GM12878 (cell line): Measurements from ENCODE around the gene DNAJC4. TPM values are rescaled to one million over a fixed set of nuclear protein-coding genes. Genes with fewer than 3 reads are reported as not detected.
A peak's percentile ranks its signal among the peaks of the same experiment; 100 is the strongest.

ENCODE experiments used
- BCL3 ChIP-seq: IDR thresholded peaks from 2 replicates; pipeline ENCODE4 v1.6.1; 2011; ENCODE audit warnings: borderline replicate concordance, low read depth, mild to moderate bottlenecking, moderate library complexity, low read length; ENCODE audit not compliant: insufficient read depth, poor library complexity, severe bottlenecking
- CHD1 ChIP-seq: IDR thresholded peaks from 2 replicates; pipeline ENCODE4 v1.6.1; 2012; ENCODE audit warnings: low read depth, low read length, improper control_type of control experiment
- E4F1 ChIP-seq: fragments of 450-650 bp; IDR thresholded peaks from 2 replicates; pipeline ENCODE4 v1.6.1; 2018; ENCODE audit warnings: borderline replicate concordance, mild to moderate bottlenecking; ENCODE audit not compliant: partially characterized antibody
- ELK1 ChIP-seq: IDR thresholded peaks from 2 replicates; pipeline ENCODE4 v1.6.1; 2012; ENCODE audit warnings: low read depth, low read length, improper control_type of control experiment
- GABPA ChIP-seq: IDR thresholded peaks from 2 replicates; pipeline ENCODE4 v1.6.1; 2014; ENCODE audit warnings: antibody characterized with exemption, low read depth, mild to moderate bottlenecking, inconsistent platforms
- HSF1 ChIP-seq: fragments of 150-350 bp; IDR thresholded peaks from 2 replicates; pipeline ENCODE4 v1.6.1; 2014; ENCODE audit warnings: mild to moderate bottlenecking, low read depth, low read length
- IRF4 ChIP-seq: IDR thresholded peaks from 2 replicates; pipeline ENCODE4 v1.6.1; 2011; ENCODE audit warnings: low read depth, low read length
- KDM1A ChIP-seq: fragments of 200-600 bp; sonication (generic); IDR thresholded peaks from 2 replicates; pipeline ENCODE4 v1.6.1; 2016; ENCODE audit warnings: borderline replicate concordance
- MEF2B ChIP-seq: fragments of 450-650 bp; IDR thresholded peaks from 2 replicates; pipeline ENCODE4 v1.6.1; 2018; ENCODE audit warnings: mild to moderate bottlenecking, moderate library complexity; ENCODE audit not compliant: partially characterized antibody, poor library complexity, severe bottlenecking
- MTA2 ChIP-seq: fragments of 450-650 bp; IDR thresholded peaks from 2 replicates; pipeline ENCODE4 v1.6.1; 2016; ENCODE audit warnings: low read depth, mild to moderate bottlenecking, moderate library complexity
- MXI1 ChIP-seq: fragments of 150-350 bp; IDR thresholded peaks from 2 replicates; pipeline ENCODE4 v1.6.1; 2011; ENCODE audit warnings: low read depth, mild to moderate bottlenecking, inconsistent platforms, low read length, improper control_type of control experiment
- NR2C2 ChIP-seq: IDR thresholded peaks from 2 replicates; pipeline ENCODE4 v1.6.1; 2011; ENCODE audit warnings: borderline replicate concordance, low read depth; ENCODE audit not compliant: control insufficient read depth, insufficient read length
- PAX5 ChIP-seq: IDR thresholded peaks from 2 replicates; pipeline ENCODE4 v1.6.1; 2011; ENCODE audit warnings: low read depth, low read length, borderline replicate concordance
- PKNOX1 ChIP-seq: fragments of 450-650 bp; IDR thresholded peaks from 2 replicates; pipeline ENCODE4 v1.6.1; 2016; ENCODE audit warnings: mild to moderate bottlenecking
- POLR2A ChIP-seq: IDR thresholded peaks from 2 replicates; pipeline ENCODE4 v1.6.1; 2011; ENCODE audit warnings: low read depth, mild to moderate bottlenecking, low read length
- POU2F2 ChIP-seq: IDR thresholded peaks from 3 replicates; pipeline ENCODE4 v1.6.1; 2011; ENCODE audit warnings: low read depth, mild to moderate bottlenecking, low read length, borderline replicate concordance
- SMAD5 ChIP-seq: IDR thresholded peaks from 2 replicates; pipeline ENCODE4 v1.6.1; 2016; ENCODE audit warnings: antibody characterized with exemption, low read depth
- SPI1 ChIP-seq: IDR thresholded peaks from 2 replicates; pipeline ENCODE4 v1.6.1; 2011; ENCODE audit warnings: low read depth, mild to moderate bottlenecking, low read length, moderate library complexity, borderline replicate concordance; ENCODE audit not compliant: insufficient read depth
- SREBF1 ChIP-seq: IDR thresholded peaks from 2 replicates; pipeline ENCODE4 v1.6.1; 2012; ENCODE audit warnings: mild to moderate bottlenecking, low read length
- STAT1 ChIP-seq: fragments of 450-650 bp; conservative IDR thresholded peaks from 2 replicates; pipeline ENCODE4 v1.6.1; 2014; ENCODE audit warnings: antibody characterized with exemption, mild to moderate bottlenecking
- SUPT20H ChIP-seq: IDR thresholded peaks from 2 replicates; pipeline ENCODE4 v1.6.1; 2011; ENCODE audit warnings: low read depth, mild to moderate bottlenecking, low read length, moderate library complexity, borderline replicate concordance; ENCODE audit not compliant: control insufficient read depth
- TARDBP ChIP-seq: IDR thresholded peaks from 2 replicates; pipeline ENCODE4 v1.6.1; 2016; ENCODE audit warnings: borderline replicate concordance
- TBL1XR1 ChIP-seq: IDR thresholded peaks from 2 replicates; pipeline ENCODE4 v1.6.1; 2012; ENCODE audit warnings: low read depth, low read length, improper control_type of control experiment
- ZNF217 ChIP-seq: fragments of 450-650 bp; IDR thresholded peaks from 2 replicates; pipeline ENCODE4 v1.6.1; 2017; ENCODE audit warnings: antibody characterized with exemption, mild to moderate bottlenecking
- polyA plus RNA-seq, 11 experiments: library from polyadenylated mRNA; depleted of rRNA in 4 of 11; unstranded in 6 of 11; stranded (reverse) in 5 of 11; fragments of >200 nt; fragmentation: Nextera tagmentation in 4 of 11; fragmentation: Illumina TruSeq in 1 of 11; extraction: Ambion mirVana in 4 of 11; extraction: Trizol in 1 of 11; gene quantifications; 1 replicate in 1 of 11; 2 replicates in 10 of 11; pipeline versions ENCODE4 v1.2.1 to v1.2.3, GENCODE V29; 2011 to 2016; ENCODE audit warnings: inconsistent platforms in 2 of 11, missing spikeins in 2 of 11, low read depth in 1 of 11
- total RNA-seq, 4 experiments: library from RNA; depleted of rRNA in 3 of 4; stranded (reverse); fragments of >200 nt in 3 of 4; fragmentation: Illumina TruSeq in 1 of 4; extraction: Trizol in 1 of 4; gene quantifications; 2 replicates each; pipeline versions ENCODE4 v1.2.1 to v1.2.3, GENCODE V29; 2013 to 2021

The DNAJC4 gene
- total and polyA plus RNA-seq, 10 of the 15 experiments (the other 5 are each of a cell fraction or from before 2014, with no cell fraction given) = 3.7 to 64.9 (median 30.1) TPM

GRCh38 chr11:64269540-64270220 lies 39.3 kb downstream of the DNAJC4 start (continued):
- TF ChIP-seq E4F1 (peak; percentile 88), IRF4 (peak; percentile 69; the same call in 1 of the 2 replicates), SPI1 (peak; percentile 48; the same call in 1 of the 2 replicates), MTA2 (peak; percentile 97), HSF1 (no peak), BCL3 (peak; percentile 66), KDM1A (no peak), SMAD5 (peak; percentile 23), PAX5 (no peak), TBL1XR1 (0 out of 2 replicates have a peak, but pooled peaks have one; percentile 39), MXI1 (peak; percentile 29), SUPT20H (no peak), PKNOX1 (peak; percentile 53), POLR2A (peak; percentile 77), SREBF1 (peak; percentile 86), ELK1 (peak; percentile 96), TARDBP (peak; percentile 86), MEF2B (no peak), CHD1 (no peak), NR2C2 (peak; percentile 79), GABPA (peak; percentile 99), ZNF217 (no peak), POU2F2 (peak; percentile 92; the same call in 2 of the 3 replicates), STAT1 (no peak; the same call in 1 of the 2 replicates)
